Amniotic epithelial cell (primary cell): ENCODE data around the gene RNASEL.
A peak's percentile ranks its signal among the peaks of the same experiment; 100 is the strongest.
"Not testable (repeated sequence)": the region's sequence is repeated elsewhere in the genome, so short reads cannot be mapped to it uniquely, and the experiment has no call there.

Experiments
- DNase-seq: peaks from one replicate; pipeline ENCODE4 v3.0.0-alpha.2; 2010; ENCODE audit warnings: low read depth

RNASEL gene, protein sequence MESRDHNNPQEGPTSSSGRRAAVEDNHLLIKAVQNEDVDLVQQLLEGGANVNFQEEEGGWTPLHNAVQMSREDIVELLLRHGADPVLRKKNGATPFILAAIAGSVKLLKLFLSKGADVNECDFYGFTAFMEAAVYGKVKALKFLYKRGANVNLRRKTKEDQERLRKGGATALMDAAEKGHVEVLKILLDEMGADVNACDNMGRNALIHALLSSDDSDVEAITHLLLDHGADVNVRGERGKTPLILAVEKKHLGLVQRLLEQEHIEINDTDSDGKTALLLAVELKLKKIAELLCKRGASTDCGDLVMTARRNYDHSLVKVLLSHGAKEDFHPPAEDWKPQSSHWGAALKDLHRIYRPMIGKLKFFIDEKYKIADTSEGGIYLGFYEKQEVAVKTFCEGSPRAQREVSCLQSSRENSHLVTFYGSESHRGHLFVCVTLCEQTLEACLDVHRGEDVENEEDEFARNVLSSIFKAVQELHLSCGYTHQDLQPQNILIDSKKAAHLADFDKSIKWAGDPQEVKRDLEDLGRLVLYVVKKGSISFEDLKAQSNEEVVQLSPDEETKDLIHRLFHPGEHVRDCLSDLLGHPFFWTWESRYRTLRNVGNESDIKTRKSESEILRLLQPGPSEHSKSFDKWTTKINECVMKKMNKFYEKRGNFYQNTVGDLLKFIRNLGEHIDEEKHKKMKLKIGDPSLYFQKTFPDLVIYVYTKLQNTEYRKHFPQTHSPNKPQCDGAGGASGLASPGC

DNA sequence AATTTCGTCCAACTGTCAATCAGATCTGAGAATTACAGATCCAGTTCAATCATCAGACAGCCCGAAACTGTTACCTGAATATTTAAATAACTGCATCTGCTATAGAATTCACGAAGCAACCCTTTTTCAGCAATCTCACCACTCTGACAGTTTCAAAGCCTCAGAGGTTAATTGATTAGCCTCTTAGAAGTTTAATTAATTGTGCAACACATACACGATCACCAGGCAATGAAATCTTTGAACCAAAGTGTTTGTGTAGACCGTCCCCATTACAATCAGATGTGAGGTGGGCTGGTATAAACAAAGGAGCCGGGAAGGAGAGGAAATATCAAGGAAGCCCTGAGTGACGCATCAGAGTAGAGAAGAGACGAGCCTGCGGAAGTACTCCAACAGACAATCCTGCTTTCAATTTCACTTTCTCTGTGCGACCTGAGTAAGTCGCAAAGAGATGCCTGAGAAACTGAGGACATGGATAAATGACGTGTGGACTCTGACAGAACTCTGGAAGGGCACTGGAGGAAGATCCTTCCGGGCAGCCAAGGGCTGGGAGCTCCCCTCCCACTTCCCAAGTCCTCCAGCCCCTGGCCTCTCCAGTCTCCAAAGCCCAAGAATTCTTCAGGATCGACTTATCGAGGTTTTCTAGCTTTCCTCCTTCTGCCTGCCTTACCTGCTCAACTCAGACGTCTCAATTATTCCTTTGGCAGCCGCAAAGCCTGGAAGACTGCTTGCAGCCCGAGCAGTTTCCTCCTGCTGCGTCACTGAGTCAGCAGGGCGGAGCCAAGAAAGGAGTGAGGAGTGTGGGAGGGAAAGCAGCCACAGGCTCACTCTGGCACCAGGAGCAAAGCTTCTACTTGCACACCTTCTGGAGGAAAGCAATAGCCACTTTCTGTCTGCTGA, at the start of gene RNASEL:
RNASEL (minus strand) TSS at position 757 of the 897 bp plus-strand sequence. CDS start 2,450 bp downstream, outside the sequence.
- peak; percentile 84 for DNase-seq

DNA sequence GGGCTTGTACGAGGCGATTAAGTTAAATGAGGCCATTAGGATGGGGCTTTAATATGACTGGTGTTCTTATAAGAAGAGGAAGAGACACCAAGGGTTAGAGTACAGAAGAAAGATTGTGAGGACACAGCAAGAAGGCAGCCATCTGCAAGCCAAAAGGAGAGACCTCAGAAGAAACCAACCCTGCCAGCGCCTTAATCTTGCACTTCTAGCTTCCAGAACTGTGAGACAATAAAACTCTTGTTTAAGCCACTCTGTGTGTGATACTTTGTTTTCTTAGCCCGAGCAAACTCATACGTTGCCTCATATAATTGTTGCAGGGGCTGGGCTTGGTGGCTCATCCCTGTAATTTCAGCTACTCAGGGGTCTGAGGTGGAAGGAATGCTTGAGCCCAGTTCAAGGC, 48.7 kb upstream of the RNASEL start:
- DNase-seq, result no peak

DNA sequence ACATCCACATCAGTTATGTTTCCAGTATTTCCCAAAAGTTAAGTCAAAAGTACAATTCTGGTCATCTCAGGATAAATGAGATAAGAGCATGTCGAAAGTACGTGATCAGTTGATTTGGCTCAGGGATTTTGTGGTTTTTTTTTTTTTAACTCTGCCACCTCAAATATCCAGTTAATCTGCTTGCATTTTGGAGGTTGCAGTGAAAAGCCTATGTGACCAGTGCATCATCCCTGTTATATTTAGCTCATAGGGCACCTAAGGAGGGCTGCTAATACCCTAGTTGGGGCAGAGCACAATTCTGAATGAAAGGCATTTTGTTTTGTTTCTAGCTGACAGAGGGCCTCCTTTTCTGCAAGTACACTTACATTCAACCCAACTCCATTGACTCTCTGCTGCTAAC, 46.8 kb upstream of the RNASEL start:
- peak; percentile 1 for DNase-seq

DNA sequence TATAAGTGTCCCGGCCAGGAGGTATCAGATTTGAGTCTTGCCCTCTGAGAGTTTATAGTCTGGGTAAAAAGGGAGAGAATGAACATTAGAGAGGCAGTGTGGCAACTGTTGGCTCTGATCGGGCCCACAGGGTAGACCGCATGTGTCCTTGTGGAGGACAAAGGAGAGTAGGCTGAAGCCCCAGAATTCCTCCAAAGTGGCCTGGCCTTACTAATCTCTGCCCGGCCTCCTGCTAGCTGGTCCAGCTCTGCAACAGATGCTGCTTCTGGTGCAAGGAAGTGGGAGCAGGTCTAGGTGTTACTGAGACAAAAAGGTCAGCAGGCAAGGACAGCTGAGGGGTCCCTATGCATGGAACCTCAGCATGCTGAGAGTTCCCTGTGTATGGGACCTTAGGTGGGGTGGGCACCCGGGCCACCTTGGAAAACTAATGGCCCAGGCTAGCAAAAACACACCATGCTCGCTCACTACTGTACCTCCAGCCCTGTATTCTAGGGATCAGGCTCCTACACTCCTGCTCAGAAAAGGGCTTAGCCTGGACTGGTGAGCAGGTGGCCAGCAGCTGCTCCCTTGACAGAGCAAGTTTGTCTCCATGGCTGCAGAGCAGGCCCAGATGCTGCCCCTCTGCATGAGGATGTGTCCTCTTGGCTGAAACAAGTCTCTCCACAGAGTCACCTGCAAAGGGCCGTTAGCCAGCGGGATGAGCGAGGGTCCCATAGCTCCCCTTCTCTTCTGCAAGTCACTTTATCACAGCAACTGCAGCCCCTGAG, 45.4 kb upstream of the RNASEL start:
- DNase-seq, result no peak

DNA sequence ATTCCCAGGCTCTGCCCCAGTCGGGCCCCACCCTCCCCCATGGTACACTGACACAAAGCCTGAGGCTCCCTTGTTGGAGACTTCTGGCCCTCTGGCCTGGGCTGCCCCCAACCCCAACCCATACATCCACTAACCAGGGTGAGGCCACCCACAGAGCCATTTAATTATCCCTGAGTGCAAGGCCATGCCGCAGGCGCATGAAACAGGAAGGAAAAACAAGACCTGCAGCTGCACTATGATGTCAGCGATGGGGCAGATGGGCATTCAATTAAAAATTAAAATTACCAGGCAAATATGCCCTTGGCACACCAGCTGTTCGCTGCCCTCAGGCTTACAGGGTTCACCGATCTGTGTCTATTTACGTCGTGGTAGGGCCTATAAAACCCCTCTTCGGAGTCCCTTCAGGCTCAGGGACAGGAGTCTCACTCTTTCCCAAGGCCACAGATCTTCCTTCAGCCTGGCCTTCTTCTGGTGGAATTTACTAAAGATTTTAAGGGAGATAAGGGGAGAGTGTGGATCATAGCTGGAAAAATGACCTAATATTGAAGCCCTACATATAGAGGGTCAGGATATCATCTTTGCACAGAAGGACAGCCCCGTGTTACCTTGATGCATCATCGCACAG, 44.7 kb upstream of the RNASEL start:
- DNase-seq, result no peak

DNA sequence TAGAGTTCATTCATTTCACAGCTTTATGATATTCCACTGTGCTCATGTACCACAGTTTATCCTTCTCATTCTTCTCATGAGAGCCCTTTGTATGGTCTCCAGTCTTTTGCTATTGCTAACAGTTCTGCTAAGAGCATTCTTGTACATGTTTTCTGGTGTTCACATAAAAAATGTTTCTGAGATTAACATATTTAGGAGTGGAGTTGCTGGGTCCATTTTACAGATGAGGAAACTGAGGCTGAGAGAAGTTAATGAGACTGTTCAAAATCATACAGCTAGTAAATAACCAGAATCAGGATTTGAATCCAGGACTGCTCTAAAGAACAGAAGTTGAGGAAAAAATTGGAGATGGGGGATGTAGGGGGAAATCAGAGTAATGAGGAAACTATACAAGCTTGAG, 44.0 kb upstream of the RNASEL start:
- no peak for DNase-seq

DNA sequence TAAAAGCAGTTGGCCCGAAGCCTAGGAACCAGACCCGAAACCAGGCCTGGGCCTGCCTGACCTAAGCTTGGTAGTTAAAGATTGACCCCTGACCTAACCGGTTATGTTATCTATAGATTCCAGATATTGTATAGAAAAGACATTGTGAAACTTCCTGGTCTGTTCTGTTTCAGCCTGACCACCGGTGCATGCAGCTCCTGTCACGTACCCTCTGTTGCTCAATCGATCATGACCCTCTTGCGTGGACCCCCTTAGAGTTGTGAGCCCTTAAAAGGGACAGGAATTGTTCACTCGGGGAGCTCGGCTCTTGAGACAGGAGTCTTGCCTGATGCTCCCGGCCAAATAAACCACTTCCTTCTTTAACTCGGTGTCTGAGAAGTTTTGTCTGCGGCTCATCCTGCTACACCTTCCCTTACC, 43.4 kb upstream of the RNASEL start:
- DNase-seq, result not testable (repeated sequence)

DNA sequence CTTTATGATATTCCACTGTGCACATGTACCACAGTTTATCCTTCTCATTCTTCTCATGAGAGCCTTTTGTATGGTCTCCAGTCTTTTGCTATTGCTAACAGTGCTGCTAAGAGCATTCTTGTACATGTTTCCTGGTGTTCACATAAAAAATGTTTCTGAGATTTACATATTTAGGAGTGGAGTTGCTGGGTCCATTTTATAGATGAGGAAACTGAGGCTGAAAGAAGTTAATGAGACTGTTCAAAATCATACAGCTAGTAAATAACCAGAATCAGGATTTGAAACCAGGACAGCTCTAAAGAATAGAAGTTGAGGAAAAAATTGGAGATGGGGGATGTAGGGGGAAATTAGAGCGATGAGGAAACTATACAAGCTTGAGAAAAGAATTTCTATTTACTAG, 42.9 kb upstream of the RNASEL start:
- no peak for DNase-seq

DNA sequence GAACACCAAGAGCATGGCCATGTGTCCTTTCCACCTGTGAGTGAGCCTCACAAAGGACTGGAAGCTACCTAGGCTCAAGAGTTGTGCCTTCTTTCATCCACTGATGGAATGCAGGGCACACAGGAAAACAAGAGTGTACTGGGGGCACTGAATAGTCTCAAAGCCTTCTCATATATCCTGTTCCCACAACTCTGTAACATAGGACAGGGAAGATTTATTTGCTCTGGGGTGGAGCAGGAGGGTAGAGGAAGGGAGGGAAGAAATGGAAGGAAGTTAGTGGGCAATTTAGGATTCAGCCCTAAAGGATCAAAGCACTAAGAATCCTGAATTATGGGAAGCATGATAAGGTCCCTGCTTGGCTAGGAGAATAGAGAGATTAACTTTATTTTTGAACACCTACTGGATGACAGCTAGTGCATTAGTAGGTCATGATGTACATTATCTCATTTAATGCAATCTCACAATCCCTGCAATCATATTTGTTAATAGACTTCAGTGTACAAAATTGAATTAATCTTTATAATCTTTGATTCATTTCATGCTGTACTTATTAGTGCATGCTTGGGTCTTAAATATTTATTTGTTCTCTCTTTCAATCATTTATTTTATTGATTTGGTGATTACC, 42.1 kb upstream of the RNASEL start:
- no peak for DNase-seq

DNA sequence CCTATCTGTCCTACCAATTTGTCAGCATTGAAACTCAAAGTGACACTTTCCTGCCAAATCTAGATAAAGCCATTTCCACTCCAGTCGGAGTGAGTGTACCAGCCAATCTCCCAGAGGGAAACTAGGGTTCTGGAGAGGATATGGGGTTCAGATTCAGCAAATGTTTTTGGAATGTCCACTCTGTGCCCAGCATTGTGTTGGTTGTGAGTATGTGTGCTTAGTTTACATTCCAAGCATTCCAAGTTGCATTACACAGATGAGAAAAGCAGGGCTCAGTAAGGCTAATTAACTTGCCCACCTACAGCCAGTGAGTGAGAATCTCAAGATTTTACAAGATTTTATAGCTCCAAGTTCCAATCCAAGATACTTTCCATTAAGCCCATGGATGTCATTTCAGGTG, 41.5 kb upstream of the RNASEL start:
- no peak for DNase-seq

DNA sequence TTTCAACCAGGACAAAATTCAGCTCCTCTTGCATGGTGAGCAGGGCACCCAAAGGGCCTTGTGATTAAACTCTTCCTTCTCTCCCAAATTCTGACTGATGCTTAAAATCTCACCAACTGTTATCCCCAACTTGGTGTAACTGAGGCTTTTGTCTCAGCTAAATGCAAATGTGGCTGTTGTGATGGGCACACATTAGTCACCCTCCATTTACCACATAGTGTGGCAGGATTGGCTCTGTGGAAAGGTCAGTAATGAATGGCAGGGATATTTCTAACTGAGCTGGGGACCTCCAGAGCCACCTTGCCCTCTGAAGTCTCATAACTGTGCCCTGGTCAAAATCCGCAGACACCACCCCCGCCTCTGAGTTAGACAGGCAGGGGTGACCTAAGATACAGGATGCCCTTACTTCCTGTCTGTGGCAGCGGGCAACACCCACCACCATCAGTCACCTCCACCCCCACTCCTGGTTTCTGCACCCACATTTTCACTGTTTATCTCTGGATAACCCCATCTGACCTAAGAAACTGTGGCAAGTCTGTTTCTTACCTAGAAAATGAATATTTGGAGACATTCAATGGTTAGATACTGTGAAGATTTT, 40.5 kb upstream of the RNASEL start:
- DNase-seq, result no peak

DNA sequence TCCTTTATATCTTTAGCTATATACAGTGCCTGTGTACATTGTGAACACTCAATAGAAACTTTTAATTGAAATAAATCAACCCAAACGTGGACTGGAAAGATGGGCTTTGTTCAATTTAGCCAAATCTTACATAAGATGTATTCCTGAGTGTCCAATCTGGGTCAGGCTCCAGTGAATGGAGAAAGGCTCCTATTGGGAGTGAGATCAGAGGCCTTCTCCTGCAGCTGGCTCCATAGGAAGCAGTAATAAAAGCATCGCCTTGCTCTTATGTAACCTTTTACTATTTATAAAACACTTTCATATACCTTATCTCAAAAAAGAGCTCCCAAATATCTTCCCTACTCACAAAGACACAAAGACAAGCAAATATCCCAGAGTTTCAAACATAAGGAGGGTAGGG, 40.0 kb upstream of the RNASEL start:
- DNase-seq, result no peak

DNA sequence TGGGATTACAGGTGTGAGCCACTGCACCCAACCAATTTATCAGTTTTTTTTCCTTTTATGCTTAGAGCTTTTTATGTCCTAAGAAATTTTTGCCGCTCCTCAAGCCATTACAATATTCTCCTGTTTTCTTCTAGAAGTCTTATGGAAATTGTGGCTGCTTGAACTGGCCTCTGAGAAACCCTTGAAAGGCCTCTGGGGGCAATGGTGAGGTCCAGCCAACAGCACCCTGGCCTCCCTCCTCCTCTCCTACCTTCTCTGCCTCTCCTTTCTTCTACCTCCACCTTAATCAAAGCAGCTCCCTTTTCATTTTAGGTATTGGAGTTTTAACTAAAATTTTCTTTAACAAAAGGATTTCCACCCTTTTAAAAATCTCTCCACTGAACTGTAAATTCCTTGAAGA, 39.6 kb upstream of the RNASEL start:
- no peak for DNase-seq

DNA sequence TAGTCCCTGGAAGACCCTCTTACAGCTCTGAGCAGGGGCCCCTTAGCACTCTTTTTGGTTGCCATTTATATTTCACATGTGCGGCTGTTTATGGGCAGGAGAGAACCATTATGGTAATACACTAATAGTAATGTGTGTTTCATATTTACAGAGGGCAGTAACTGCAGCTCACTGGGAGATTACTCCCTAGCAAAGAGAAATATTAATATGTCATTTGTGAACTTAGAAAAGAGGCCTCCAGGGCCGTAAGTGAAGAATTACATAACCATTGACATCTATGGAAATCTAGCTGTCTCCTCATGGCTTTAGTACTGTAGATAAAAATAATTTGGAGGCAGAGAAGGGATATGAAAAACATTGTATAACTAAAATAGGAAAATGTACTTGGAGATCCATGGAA, 38.6 kb upstream of the RNASEL start:
- DNase-seq, result no peak

DNA sequence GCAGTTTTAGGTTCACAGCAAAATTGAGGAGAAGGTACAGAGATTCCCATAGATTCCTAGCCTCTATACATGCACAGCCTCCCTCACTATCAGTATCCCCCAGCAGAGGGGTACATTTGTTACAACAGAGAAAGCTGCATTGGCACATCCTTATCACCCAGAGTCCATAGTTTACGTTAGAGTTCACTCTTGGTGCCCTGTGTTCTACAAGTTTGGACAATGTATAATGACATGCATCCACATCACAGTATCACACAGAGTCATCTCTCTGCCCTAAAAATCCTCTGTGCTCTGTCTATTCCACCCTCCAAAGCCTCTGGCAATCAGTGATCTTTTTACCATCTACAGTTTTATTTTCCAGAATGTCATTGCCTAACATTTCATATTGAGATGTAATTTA, 37.5 kb upstream of the RNASEL start:
- DNase-seq, result no peak

DNA sequence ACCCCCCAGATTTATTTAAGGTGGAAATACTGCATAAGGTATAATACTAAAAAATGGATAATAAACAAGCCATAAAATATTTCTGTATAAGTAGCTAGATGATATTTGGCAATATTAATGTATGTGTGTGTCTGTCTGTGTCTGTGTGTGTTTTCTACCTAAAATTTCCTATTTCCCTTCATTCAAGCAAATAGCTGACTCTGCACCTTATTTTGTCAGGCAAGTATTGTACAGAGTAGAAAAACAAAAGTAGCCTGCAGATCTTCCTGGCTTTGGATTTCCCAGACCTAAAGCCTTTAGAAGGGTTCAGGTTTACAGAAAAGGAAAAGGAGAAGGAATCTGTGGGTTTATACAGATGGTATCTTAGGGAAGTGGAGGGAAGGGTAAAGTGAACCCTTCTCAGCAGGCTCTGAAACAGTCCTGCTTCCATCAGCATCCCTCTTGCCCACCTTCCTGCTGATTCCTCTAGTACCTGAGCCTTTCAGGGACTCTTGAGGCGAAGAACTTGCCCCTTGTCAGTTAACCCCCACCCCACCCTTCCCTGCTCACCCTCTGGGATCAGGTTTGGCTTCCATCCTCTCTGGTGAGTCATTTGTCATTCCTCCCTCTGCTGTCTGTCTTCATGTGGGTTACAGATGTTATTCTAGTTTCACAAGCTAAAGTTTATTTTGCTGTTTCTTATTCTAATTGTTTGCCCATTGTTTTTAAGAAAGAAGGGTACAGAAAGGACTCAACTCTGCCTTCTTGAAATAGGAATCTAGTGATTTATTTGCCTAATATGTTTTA, 36.9 kb upstream of the RNASEL start:
- DNase-seq, result no peak

DNA sequence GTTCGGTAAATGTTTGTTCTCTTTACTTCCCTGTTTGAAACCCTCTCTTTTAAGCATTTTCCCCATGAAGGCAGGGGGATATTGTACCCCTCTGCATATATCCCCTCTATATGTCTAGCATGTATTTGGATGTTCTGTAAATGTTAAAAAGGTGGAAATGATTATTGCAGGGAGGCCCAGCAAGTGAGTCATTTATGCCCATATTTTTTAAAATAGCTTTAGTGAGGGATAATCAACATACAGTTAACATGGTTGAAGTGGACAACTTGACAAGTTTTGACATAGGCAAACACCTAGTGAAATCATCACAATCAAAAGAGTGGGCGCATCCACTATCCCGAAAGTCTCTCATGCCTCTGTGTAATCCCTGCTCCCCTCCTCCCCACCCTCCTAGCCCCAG, 36.0 kb upstream of the RNASEL start:
- no peak for DNase-seq

DNA sequence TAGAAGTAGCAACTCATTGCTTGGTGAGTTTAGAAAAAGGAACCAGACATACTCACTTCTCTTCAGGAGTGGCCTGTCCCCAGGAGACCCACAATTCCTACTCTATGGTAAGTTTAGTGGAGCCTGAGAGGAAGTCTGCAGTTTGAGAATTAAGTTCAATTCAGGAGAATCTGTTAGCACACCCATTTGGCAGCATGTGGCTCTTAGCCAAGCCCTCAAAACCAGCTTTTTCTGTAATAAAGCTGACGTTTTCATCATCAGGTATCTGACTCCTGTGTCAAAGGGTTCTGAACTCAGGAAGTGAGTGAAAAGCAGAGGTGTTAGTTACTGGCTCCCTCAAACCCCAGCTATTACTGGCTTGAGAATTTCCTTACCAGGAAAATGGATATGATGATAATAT, 35.5 kb upstream of the RNASEL start:
- no peak for DNase-seq

DNA sequence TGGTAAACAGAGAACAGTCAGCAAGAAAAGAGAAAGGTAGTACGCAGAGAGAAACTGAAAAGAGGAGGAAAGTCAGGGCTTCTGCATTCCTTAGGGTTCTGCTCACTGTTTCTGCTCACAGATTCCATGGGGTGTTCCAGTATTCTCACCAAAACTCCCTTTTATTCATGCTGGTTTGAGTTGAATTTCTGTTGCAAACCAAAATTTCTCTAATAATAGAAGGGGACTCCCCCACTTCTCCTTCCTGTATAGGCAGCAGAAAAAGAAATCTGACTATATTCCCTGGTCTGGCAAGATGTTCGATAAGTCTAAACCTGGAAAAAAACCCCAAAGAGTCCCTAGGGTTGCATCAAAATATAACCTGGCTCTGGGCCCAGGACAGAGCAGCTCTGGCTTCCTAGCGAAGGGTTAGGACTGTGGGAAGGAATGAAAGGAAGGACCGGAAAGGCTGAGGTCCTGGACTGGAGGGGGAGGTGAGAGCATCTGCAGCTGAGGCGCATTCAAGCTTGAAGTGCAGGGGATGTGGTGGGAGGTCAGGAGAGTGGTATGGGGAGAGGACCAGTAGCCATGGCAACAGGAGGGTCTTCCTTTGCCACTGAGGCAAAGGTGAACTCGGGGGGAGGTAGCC, 34.0 kb upstream of the RNASEL start:
- DNase-seq, result no peak
